Ishikawa (cell line): Measurements from ENCODE around the gene DMXL2.

Experiments used
- CREB1 ChIP-seq: IDR thresholded peaks from 2 replicates; pipeline ENCODE4 v1.6.1; 2012; ENCODE audit warnings: low read depth
- FOXM1 ChIP-seq: IDR thresholded peaks from 2 replicates; pipeline ENCODE4 v1.6.1; 2012; ENCODE audit warnings: low read depth, borderline replicate concordance
- TCF12 ChIP-seq: IDR thresholded peaks from 2 replicates; pipeline ENCODE4 v1.6.1; 2012; ENCODE audit warnings: low read depth
- TF ChIP-seq, protein P1 (sequence below): IDR thresholded peaks from 2 replicates; pipeline ENCODE4 v1.6.1; 2012
- TF ChIP-seq, protein P2 (sequence below): IDR thresholded peaks from 2 replicates; pipeline ENCODE4 v1.6.1; 2012; ENCODE audit warnings: low read depth, mild to moderate bottlenecking

DNA sequence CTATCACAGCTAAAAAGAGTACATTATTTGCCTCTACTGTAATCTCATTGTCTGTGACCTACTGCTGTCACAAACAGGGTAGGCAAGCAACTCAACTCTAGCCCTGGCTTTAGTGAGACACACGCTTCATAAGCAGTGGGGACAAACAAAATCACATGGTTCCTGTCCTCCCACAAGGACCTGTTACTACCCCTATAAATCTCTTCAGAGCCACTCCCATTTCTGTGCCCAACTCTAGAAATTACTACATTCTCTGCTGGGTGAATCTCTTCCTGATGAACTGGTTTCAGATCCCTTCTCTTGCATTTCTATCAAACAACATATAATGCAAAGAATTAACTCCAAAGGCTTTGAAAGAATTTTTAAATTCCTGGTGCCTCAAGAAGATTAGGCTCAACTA, 117.3 kb downstream of the DMXL2 start:
- TF ChIP-seq, protein P1, sequence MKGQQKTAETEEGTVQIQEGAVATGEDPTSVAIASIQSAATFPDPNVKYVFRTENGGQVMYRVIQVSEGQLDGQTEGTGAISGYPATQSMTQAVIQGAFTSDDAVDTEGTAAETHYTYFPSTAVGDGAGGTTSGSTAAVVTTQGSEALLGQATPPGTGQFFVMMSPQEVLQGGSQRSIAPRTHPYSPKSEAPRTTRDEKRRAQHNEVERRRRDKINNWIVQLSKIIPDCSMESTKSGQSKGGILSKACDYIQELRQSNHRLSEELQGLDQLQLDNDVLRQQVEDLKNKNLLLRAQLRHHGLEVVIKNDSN = no peak
- TF ChIP-seq CREB1 (no peak), FOXM1 (no peak), TCF12 (no peak)
- TF ChIP-seq, protein P2, sequence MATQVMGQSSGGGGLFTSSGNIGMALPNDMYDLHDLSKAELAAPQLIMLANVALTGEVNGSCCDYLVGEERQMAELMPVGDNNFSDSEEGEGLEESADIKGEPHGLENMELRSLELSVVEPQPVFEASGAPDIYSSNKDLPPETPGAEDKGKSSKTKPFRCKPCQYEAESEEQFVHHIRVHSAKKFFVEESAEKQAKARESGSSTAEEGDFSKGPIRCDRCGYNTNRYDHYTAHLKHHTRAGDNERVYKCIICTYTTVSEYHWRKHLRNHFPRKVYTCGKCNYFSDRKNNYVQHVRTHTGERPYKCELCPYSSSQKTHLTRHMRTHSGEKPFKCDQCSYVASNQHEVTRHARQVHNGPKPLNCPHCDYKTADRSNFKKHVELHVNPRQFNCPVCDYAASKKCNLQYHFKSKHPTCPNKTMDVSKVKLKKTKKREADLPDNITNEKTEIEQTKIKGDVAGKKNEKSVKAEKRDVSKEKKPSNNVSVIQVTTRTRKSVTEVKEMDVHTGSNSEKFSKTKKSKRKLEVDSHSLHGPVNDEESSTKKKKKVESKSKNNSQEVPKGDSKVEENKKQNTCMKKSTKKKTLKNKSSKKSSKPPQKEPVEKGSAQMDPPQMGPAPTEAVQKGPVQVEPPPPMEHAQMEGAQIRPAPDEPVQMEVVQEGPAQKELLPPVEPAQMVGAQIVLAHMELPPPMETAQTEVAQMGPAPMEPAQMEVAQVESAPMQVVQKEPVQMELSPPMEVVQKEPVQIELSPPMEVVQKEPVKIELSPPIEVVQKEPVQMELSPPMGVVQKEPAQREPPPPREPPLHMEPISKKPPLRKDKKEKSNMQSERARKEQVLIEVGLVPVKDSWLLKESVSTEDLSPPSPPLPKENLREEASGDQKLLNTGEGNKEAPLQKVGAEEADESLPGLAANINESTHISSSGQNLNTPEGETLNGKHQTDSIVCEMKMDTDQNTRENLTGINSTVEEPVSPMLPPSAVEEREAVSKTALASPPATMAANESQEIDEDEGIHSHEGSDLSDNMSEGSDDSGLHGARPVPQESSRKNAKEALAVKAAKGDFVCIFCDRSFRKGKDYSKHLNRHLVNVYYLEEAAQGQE = no peak
